HEK293 (cell line): ENCODE results near the gene MYBBP1A.

Experiments used
- CTCF ChIA-PET: fragments of 350-600 bp; formaldehyde crosslinking; extraction: SDS; loops from one replicate; lab custom pipeline; 2021; ENCODE audit warnings: antibody characterized with exemption; lab: Yijun Ruan, JAX
- POLR2A ChIA-PET: fragments of 300-600 bp; formaldehyde crosslinking; extraction: SDS; loops from one replicate; lab custom pipeline; 2020; ENCODE audit warnings: antibody characterized with exemption, inconsistent platforms; lab: Yijun Ruan, JAX
- H3K27ac ChIP-seq: fragments of 200-500 bp; sonication (Bioruptor generic); 2 replicates; pipeline ENCODE4 v1.5.1; 2014; ENCODE audit warnings: low read depth, low read length, control low read depth, inconsistent platforms; ENCODE audit errors: extremely low read depth
- H3K36me3 ChIP-seq, 2 experiments: fragments of 200-500 bp in 1 of 2; sonication (Bioruptor generic) in 1 of 2; 1 replicate in 1 of 2; 2 replicates in 1 of 2; pipeline ENCODE4 v1.5.1; 2014 to 2017; ENCODE audit warnings: inconsistent platforms in 2 of 2, low read length in 2 of 2; ENCODE audit not compliant: control insufficient read depth in 2 of 2, insufficient read depth in 1 of 2
- H3K4me1 ChIP-seq: fragments of 200-500 bp; sonication (Bioruptor generic); 2 replicates; pipeline ENCODE4 v1.5.1; 2014; ENCODE audit warnings: mild to moderate bottlenecking, low read length, inconsistent platforms; ENCODE audit not compliant: control insufficient read depth, insufficient read depth
- H3K4me3 ChIP-seq: 2 replicates; pipeline ENCODE4 v1.5.1; 2011; ENCODE audit warnings: low read depth, mild to moderate bottlenecking, control low read depth, low read length, moderate library complexity
- H3K9me3 ChIP-seq: fragments of 200-500 bp; sonication (Bioruptor generic); 2 replicates; pipeline ENCODE4 v1.5.1; 2014; ENCODE audit warnings: low read depth, low read length, inconsistent platforms; ENCODE audit not compliant: control insufficient read depth, insufficient read depth
- PRDM10 ChIP-seq: fragments of 450-650 bp; formaldehyde crosslinking; IDR thresholded peaks from 2 replicates; pipeline ENCODE4 v1.5.1; 2016; ENCODE audit warnings: missing biosample characterization, missing genetic modification characterization
- REST ChIP-seq: fragments of 450-650 bp; formaldehyde crosslinking; IDR thresholded peaks from 2 replicates; pipeline ENCODE4 v1.5.1; 2016; ENCODE audit warnings: missing biosample characterization, missing genetic modification characterization
- SALL2 ChIP-seq: fragments of 450-650 bp; formaldehyde crosslinking; IDR thresholded peaks from 2 replicates; pipeline ENCODE4 v1.5.0; 2017; ENCODE audit warnings: missing biosample characterization, mild to moderate bottlenecking, missing genetic modification characterization, borderline replicate concordance
- TCF7L2 ChIP-seq: IDR thresholded peaks from 2 replicates; pipeline ENCODE4 v1.6.1; 2011; ENCODE audit warnings: low read depth, mild to moderate bottlenecking, inconsistent platforms, low read length, moderate library complexity, borderline replicate concordance
- TSHZ1 ChIP-seq: fragments of 450-650 bp; formaldehyde crosslinking; IDR thresholded peaks from 2 replicates; pipeline ENCODE4 v1.5.1; 2016; ENCODE audit warnings: missing biosample characterization, missing genetic modification characterization, borderline replicate concordance
- ZBTB1 ChIP-seq: fragments of 450-650 bp; formaldehyde crosslinking; IDR thresholded peaks from 2 replicates; pipeline ENCODE4 v1.5.1; 2016; ENCODE audit warnings: missing biosample characterization, missing genetic modification characterization
- ZBTB20 ChIP-seq: fragments of 450-650 bp; formaldehyde crosslinking; IDR thresholded peaks from 2 replicates; pipeline ENCODE4 v1.5.1; 2016; ENCODE audit warnings: missing biosample characterization, missing genetic modification characterization
- ZBTB26 ChIP-seq: fragments of 450-650 bp; formaldehyde crosslinking; optimal IDR thresholded peaks from 2 replicates; pipeline ENCODE3; 2016; ENCODE audit warnings: missing biosample characterization, mild to moderate bottlenecking, missing genetic modification characterization
- ZFHX2 ChIP-seq: fragments of 450-650 bp; formaldehyde crosslinking; conservative IDR thresholded peaks from 2 replicates; pipeline ENCODE4 v1.5.1; 2016; ENCODE audit warnings: missing biosample characterization, missing genetic modification characterization
- ZFP37 ChIP-seq: fragments of 450-650 bp; formaldehyde crosslinking; IDR thresholded peaks from 2 replicates; pipeline ENCODE4 v1.5.1; 2016; ENCODE audit warnings: missing biosample characterization, missing genetic modification characterization
- ZNF133 ChIP-seq: fragments of 450-650 bp; formaldehyde crosslinking; IDR thresholded peaks from 2 replicates; pipeline ENCODE4 v1.5.1; 2016; ENCODE audit warnings: missing biosample characterization, missing genetic modification characterization
- ZNF274 ChIP-seq, 2 experiments: fragments of 200-500 bp in 1 of 2; fragments of 450-650 bp in 1 of 2; sonication (Bioruptor generic) in 1 of 2; formaldehyde crosslinking in 1 of 2; IDR thresholded peaks; 2 replicates each; pipeline versions ENCODE4 v1.5.1 to v1.6.1; 2014 to 2016; ENCODE audit warnings: borderline replicate concordance in 1 of 2, inconsistent platforms in 1 of 2, low read length in 1 of 2, missing biosample characterization in 1 of 2, missing genetic modification characterization in 1 of 2
- ZNF391 ChIP-seq: fragments of 450-650 bp; formaldehyde crosslinking; IDR thresholded peaks from 2 replicates; pipeline ENCODE4 v1.5.1; 2016; ENCODE audit warnings: low read depth, missing biosample characterization, missing genetic modification characterization, borderline replicate concordance
- ZNF510 ChIP-seq: fragments of 450-650 bp; formaldehyde crosslinking; IDR thresholded peaks from 2 replicates; pipeline ENCODE4 v1.5.1; 2018; ENCODE audit warnings: mild to moderate bottlenecking, missing genetic modification characterization, missing biosample characterization; ENCODE audit not compliant: insufficient replicate concordance
- ZNF548 ChIP-seq: fragments of 450-650 bp; formaldehyde crosslinking; IDR thresholded peaks from 2 replicates; pipeline ENCODE4 v1.5.1; 2016; ENCODE audit warnings: missing biosample characterization, missing genetic modification characterization
- ZNF560 ChIP-seq: fragments of 450-650 bp; formaldehyde crosslinking; IDR thresholded peaks from 2 replicates; pipeline ENCODE4 v1.5.1; 2017; ENCODE audit warnings: missing biosample characterization, missing genetic modification characterization, borderline replicate concordance
- ZNF600 ChIP-seq: fragments of 450-650 bp; formaldehyde crosslinking; IDR thresholded peaks from 2 replicates; pipeline ENCODE4 v1.5.1; 2016; ENCODE audit warnings: missing biosample characterization, missing genetic modification characterization
- ZNF610 ChIP-seq: fragments of 450-650 bp; formaldehyde crosslinking; IDR thresholded peaks from 2 replicates; pipeline ENCODE4 v1.5.1; 2016; ENCODE audit warnings: missing biosample characterization, missing genetic modification characterization, borderline replicate concordance
- ZNF76 ChIP-seq: fragments of 450-650 bp; formaldehyde crosslinking; IDR thresholded peaks from 2 replicates; pipeline ENCODE4; 2016; ENCODE audit warnings: low read depth, missing biosample characterization, missing genetic modification characterization, borderline replicate concordance
- ZNF785 ChIP-seq: fragments of 450-650 bp; formaldehyde crosslinking; IDR thresholded peaks from 2 replicates; pipeline ENCODE4 v1.5.1; 2016; ENCODE audit warnings: missing biosample characterization, missing genetic modification characterization
- ZNF791 ChIP-seq: fragments of 450-650 bp; formaldehyde crosslinking; IDR thresholded peaks from 2 replicates; pipeline ENCODE4 v1.5.1; 2016; ENCODE audit warnings: missing biosample characterization, missing genetic modification characterization
- ZNF843 ChIP-seq: fragments of 450-650 bp; formaldehyde crosslinking; IDR thresholded peaks from 2 replicates; pipeline ENCODE4 v1.5.1; 2016; ENCODE audit warnings: missing biosample characterization, missing genetic modification characterization

The MYBBP1A gene

GRCh38 chr17:4574448-4575045, 19.4 kb upstream of the MYBBP1A start:
- no peaks in the 10 kb centered on the region for H3K36me3 ChIP-seq
- no peak overlapping the region for H3K27ac ChIP-seq
- H3K4me1 ChIP-seq = 0 out of 2 replicates have a peak, but pooled peaks cover 4% of the 10 kb centered on the region
- CTCF ChIA-PET = interaction anchor here (0.6 to 3.8 kb wide), 4 partner anchors 8 to 51 kb away, joined by 3 to 23 read pairs (median 4); partner anchors contain the start of gene SMTNL2
- POLR2A ChIA-PET = interaction anchor here (0.7 kb wide), 1 partner anchor 851 kb away, joined by 3 read pairs; the partner anchor contains the start of gene HASPIN
- H3K4me3 ChIP-seq = no peak overlapping the region
- no peaks in the 10 kb centered on the region for H3K9me3 ChIP-seq
- TF ChIP-seq ZNF791 (tag by site-specific recombination) (no peak), ZNF600 (tag by site-specific recombination) (no peak), ZNF133 (tag by site-specific recombination) (no peak), REST (no peak), ZNF610 (tag by site-specific recombination) (no peak), TSHZ1 (tag by site-specific recombination) (no peak), TCF7L2 (no peak), ZFHX2 (tag by site-specific recombination) (no peak), ZNF510 (tag by site-specific recombination) (no peak), ZNF76 (no peak), ZBTB1 (no peak), ZBTB20 (tag by site-specific recombination) (no peak), ZNF274 (IDR thresholded peaks at IDR 0.05; ENCODE audit: low read length) (no peak), ZNF274 (tag by site-specific recombination; IDR thresholded peaks at IDR 0.05; ENCODE audit: borderline replicate concordance) (no peak), ZNF843 (tag by site-specific recombination) (no peak)

- POLR2A ChIA-PET = no interaction called here
- Histone ChIP-seq H3K4me3 (no peak overlapping the region), H3K4me1 (0 out of 2 replicates have a peak, but pooled peaks cover 4% of the 10 kb centered on the region), H3K9me3 (no peaks in the 10 kb centered on the region), H3K36me3 (no peaks in the 10 kb centered on the region), H3K27ac (no peak overlapping the region)
- CTCF ChIA-PET = interaction anchor here (0.5 to 0.9 kb wide), 3 partner anchors 16 to 128 kb away, joined by 3 to 5 read pairs (median 3); no protein-coding TSS in a partner anchor
- TF ChIP-seq ZNF560 = no peak
- no peak for TF ChIP-seq ZNF391 (tag by site-specific recombination)
- TF ChIP-seq ZFP37 = no peak
- no peak for TF ChIP-seq ZBTB26
- no peak for TF ChIP-seq ZNF785 (tag by site-specific recombination)
- no peak for TF ChIP-seq ZNF548 (tag by site-specific recombination)
- no peak for TF ChIP-seq SALL2 (tag by site-specific recombination)
- TF ChIP-seq PRDM10 = no peak
Observed at GRCh38 chr17:4573669-4574068, 18.5 kb upstream of the MYBBP1A start.
